Activated naive CD8-positive, alpha-beta T cell treated with anti-CD3 and anti-CD28 coated beads, Interleukin-2, amount 50 U/mL, for 24 hours (primary cell): ENCODE measurements around the gene C12orf57.
"Not testable (repeated sequence)": the region's sequence is repeated elsewhere in the genome, so short reads cannot be mapped to it uniquely, and the experiment has no call there.

Experiments used
- ATAC-seq: fragments of 150-1000 bp; cut with Tn5 transposase; one replicate; pipeline ENCODE4 v1.10.0; 2021
- DNase-seq: peaks from one replicate; pipeline ENCODE4 v3.0.0; 2021
- H3K27ac Mint-ChIP-seq: one replicate; pipeline ENCODE4 v1.8.0; 2021; ENCODE audit warnings: mild to moderate bottlenecking, mixed read lengths
- H3K27me3 Mint-ChIP-seq: one replicate; pipeline ENCODE4 v1.8.0; 2021; ENCODE audit warnings: mixed read lengths
- H3K36me3 Mint-ChIP-seq: one replicate; pipeline ENCODE4 v1.8.0; 2021; ENCODE audit warnings: low read depth, mixed read lengths
- H3K4me1 Mint-ChIP-seq: one replicate; pipeline ENCODE4 v1.8.0; 2021; ENCODE audit warnings: mixed read lengths
- H3K4me3 Mint-ChIP-seq: one replicate; pipeline ENCODE4 v1.8.0; 2021; ENCODE audit warnings: mild to moderate bottlenecking, moderate library complexity, mixed read lengths
- H3K9me3 Mint-ChIP-seq: one replicate; pipeline ENCODE4 v1.8.0; 2021; ENCODE audit warnings: mixed read lengths

Gene C12orf57

GRCh38 chr12:6943722-6944380, at the start of gene C12orf57, which contains the start of gene RNU7-1:
C12orf57 (plus strand) TSS chr12:6944022; CDS start chr12:6944122, 100 bp downstream.
RNU7-1 (plus strand) TSS chr12:6943816.
- Mint-ChIP-seq H3K27ac (peak within 1 kb of the TSS; percentile 99), H3K4me1 (peaks cover 74% of the 10 kb centered on the region), H3K9me3 (no peaks in the 10 kb centered on the region), H3K27me3 (no peaks in the 10 kb centered on the region), H3K4me3 (peak within 1 kb of the TSS; percentile 87), H3K36me3 (peaks cover 24% of the 10 kb centered on the region)
- ATAC-seq = peak; percentile 77
- DNase-seq = peak; percentile 85

DNA sequence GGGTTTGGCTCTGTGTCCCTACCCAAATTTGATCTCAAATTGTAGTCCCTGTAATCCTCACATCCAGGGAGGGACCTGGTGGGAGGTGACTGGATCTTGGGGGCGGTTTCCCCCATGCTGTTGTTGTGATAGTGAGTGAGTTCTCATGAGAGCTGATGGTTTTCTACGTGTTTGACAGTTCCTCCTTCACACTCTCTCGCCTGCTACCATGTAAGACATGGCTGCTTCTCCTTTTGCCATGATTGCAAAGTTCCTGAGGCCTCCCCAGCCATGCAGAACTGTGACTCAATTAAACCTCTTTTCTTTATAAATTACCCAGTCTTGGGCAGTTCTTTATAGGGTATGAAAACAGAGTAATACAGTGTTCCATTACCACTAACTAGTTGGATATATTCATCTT, 49.5 kb upstream of the C12orf57 start:
- Mint-ChIP-seq H3K27me3 (no peaks in the 10 kb centered on the region), H3K9me3 (no peaks in the 10 kb centered on the region), H3K36me3 (no peaks in the 10 kb centered on the region), H3K4me3 (no peak overlapping the region), H3K27ac (no peak overlapping the region), H3K4me1 (peaks cover 19% of the 10 kb centered on the region)
- no peak for DNase-seq
- ATAC-seq = no peak

DNA sequence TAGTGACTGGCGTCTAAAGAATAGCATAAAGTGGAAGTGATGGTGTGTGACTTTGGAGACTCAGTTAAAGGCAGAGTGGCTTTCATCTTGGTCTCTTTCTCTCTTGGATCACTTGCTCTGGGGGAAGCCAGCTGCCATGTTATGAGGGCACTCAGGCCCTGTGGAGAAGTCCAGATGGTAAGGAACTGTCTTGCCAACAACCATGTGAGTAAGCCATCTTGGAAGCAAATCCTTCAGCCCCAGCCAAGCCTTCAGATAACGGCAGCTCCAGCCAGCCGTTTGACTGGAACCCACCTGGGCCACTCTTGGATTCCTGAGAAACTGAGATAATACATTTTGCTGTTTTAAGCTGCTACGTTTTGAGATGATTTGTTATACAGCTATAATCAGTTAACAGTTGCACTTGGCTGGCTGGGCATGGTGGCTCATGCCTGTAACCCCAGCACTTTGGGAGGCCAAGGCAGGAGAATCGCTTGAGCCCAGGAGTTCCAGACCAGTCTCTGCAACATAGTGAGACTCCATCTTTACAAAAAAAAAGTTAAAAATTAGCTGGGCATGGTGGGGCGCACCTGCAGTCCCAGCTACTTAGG, 46.9 kb upstream of the C12orf57 start:
- no peaks in the 10 kb centered on the region for H3K36me3 Mint-ChIP-seq
- ATAC-seq (no peak), DNase-seq (no peak)
- H3K27me3 Mint-ChIP-seq = no peaks in the 10 kb centered on the region
- no peak overlapping the region for H3K4me3 Mint-ChIP-seq
- H3K4me1 Mint-ChIP-seq = peaks cover 12% of the 10 kb centered on the region
- H3K27ac Mint-ChIP-seq = no peak overlapping the region
- H3K9me3 Mint-ChIP-seq = no peaks in the 10 kb centered on the region

DNA sequence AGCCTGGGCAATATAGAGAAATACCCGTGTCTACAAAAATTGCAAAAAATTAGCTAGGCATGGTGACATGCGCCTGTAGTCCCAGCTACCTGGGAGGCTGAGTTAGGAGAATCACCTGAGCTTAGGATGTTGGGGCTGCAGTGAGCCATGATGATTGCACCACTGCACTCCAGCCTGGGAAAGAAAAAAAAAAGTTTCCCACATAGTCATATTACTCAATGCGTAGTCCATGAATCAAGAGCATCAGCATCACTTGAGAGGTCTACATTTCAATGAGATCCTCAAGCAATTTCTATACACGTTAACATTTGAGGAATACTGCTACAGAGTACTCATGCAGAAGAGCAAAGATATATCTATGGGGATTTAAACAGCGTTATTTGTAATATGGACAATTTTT, 44.4 kb upstream of the C12orf57 start:
- Mint-ChIP-seq H3K36me3 (no peaks in the 10 kb centered on the region), H3K27ac (no peak overlapping the region), H3K4me1 (peaks cover 12% of the 10 kb centered on the region), H3K27me3 (no peaks in the 10 kb centered on the region), H3K9me3 (no peaks in the 10 kb centered on the region), H3K4me3 (no peak overlapping the region)
- no peak for ATAC-seq
- no peak for DNase-seq

- no peaks in the 10 kb centered on the region for H3K9me3 Mint-ChIP-seq
- peaks cover 12% of the 10 kb centered on the region for H3K4me1 Mint-ChIP-seq
- no peak overlapping the region for H3K4me3 Mint-ChIP-seq
- ATAC-seq = no peak
- no peaks in the 10 kb centered on the region for H3K27me3 Mint-ChIP-seq
- peak; percentile 33 for DNase-seq
- no peaks in the 10 kb centered on the region for H3K36me3 Mint-ChIP-seq
- H3K27ac Mint-ChIP-seq = no peak overlapping the region
These were observed 43.8 kb upstream of the C12orf57 start for GRCh38 chr12:6899837-6900519.

- Mint-ChIP-seq H3K27ac (no peak overlapping the region), H3K36me3 (no peaks in the 10 kb centered on the region), H3K4me3 (no peak overlapping the region), H3K27me3 (no peaks in the 10 kb centered on the region), H3K4me1 (peaks cover 12% of the 10 kb centered on the region), H3K9me3 (no peaks in the 10 kb centered on the region)
- DNase-seq (no peak), ATAC-seq (no peak)
These were observed 41.4 kb upstream of the C12orf57 start for GRCh38 chr12:6902448-6902847.

DNA sequence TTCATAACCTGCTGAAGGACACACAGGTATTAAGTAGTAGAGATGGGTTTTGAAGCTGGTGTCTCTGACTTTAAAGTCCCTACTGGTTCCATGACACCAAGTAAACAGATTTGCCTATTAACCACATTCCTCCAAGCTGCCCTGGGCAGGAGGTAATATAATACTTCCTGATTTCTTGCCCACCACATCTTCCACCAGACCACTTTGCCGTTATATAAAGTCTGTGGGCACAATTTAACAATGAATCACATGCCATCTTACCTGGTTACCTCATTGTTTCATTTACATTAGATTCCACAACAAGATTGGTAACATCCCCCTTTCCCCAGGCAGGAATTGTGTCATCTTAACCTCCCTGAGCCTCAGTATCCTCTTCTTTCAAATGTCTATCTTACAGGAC, 40.1 kb upstream of the C12orf57 start:
- ATAC-seq (no peak), DNase-seq (no peak)
- no peaks in the 10 kb centered on the region for H3K9me3 Mint-ChIP-seq
- H3K36me3 Mint-ChIP-seq = no peaks in the 10 kb centered on the region
- no peaks in the 10 kb centered on the region for H3K27me3 Mint-ChIP-seq
- H3K27ac Mint-ChIP-seq = no peak overlapping the region
- H3K4me3 Mint-ChIP-seq = no peak overlapping the region
- H3K4me1 Mint-ChIP-seq = peaks cover 12% of the 10 kb centered on the region

GRCh38 chr12:6904280-6905276, 39.2 kb upstream of the C12orf57 start, which contains the start of gene LRRC23:
LRRC23 (plus strand) TSS chr12:6904822; CDS start chr12:6905634, 812 bp downstream.
- ATAC-seq (peak; percentile 97), DNase-seq (peak; percentile 98)
- H3K36me3 Mint-ChIP-seq = no peaks in the 10 kb centered on the region
- H3K27ac Mint-ChIP-seq = no peak within 1 kb of the TSS
- no peak within 1 kb of the TSS for H3K4me3 Mint-ChIP-seq
- no peaks in the 10 kb centered on the region for H3K9me3 Mint-ChIP-seq
- no peaks in the 10 kb centered on the region for H3K27me3 Mint-ChIP-seq
- peaks cover 10% of the 10 kb centered on the region for H3K4me1 Mint-ChIP-seq

- no peak for ATAC-seq
- peaks cover 2% of the 10 kb centered on the region for H3K4me1 Mint-ChIP-seq
- H3K9me3 Mint-ChIP-seq = no peaks in the 10 kb centered on the region
- no peak overlapping the region for H3K4me3 Mint-ChIP-seq
- no peak for DNase-seq
- H3K27ac Mint-ChIP-seq = no peak overlapping the region
- no peaks in the 10 kb centered on the region for H3K27me3 Mint-ChIP-seq
- H3K36me3 Mint-ChIP-seq = no peaks in the 10 kb centered on the region
These were observed 38.3 kb upstream of the C12orf57 start for GRCh38 chr12:6905414-6906040.

DNA sequence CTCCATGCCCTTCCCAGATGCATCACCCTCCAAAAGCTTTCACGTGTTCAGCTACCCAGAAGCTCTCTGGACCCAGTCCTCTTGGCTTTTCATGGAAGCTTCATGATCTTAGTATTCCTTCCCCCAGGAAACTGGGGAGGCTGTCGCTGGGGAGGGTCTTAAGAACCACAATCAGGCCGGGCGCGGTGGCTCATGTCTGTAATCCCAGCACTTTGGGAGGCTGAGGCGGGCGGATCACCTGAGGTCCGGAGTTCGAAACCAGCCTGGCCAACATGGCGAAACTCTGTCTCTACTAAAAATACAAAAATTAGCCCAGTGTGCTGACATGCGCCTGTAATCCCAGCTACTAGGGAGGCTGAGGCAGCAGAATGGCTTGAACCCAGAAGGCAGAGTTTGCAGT, 35.7 kb upstream of the C12orf57 start:
- ATAC-seq, H3K27me3 Mint-ChIP-seq, H3K27ac Mint-ChIP-seq, H3K4me3 Mint-ChIP-seq, H3K4me1 Mint-ChIP-seq, DNase-seq, H3K36me3 Mint-ChIP-seq, H3K9me3 Mint-ChIP-seq: not testable (repeated sequence)

- Mint-ChIP-seq H3K27ac (no peak overlapping the region), H3K4me1 (peaks cover 9% of the 10 kb centered on the region), H3K9me3 (no peaks in the 10 kb centered on the region), H3K36me3 (no peaks in the 10 kb centered on the region), H3K4me3 (no peak overlapping the region), H3K27me3 (peaks cover 2% of the 10 kb centered on the region)
- ATAC-seq = no peak
- no peak for DNase-seq
These were observed 34.2 kb upstream of the C12orf57 start for GRCh38 chr12:6909421-6910145.

GRCh38 chr12:6912164-6912935, 31.5 kb upstream of the C12orf57 start:
- H3K36me3 Mint-ChIP-seq = peaks cover 2% of the 10 kb centered on the region
- H3K27ac Mint-ChIP-seq = no peak overlapping the region
- ATAC-seq (no peak), DNase-seq (no peak)
- no peaks in the 10 kb centered on the region for H3K9me3 Mint-ChIP-seq
- no peak overlapping the region for H3K4me3 Mint-ChIP-seq
- peaks cover 2% of the 10 kb centered on the region for H3K27me3 Mint-ChIP-seq
- H3K4me1 Mint-ChIP-seq = peaks cover 26% of the 10 kb centered on the region
